Epithelial cell of prostate (primary cell): Measurements from ENCODE around the gene MEG3.

ENCODE experiments used
- DNase-seq: peaks from one replicate; pipeline ENCODE4 v3.0.0-alpha.2; 2011; ENCODE audit warnings: low read depth, low spot score
- H3K27ac ChIP-seq: fragments of 450-650 bp; 2 replicates; pipeline ENCODE4 v1.5.1; 2017; ENCODE audit warnings: mild to moderate bottlenecking

Gene MEG3

DNA sequence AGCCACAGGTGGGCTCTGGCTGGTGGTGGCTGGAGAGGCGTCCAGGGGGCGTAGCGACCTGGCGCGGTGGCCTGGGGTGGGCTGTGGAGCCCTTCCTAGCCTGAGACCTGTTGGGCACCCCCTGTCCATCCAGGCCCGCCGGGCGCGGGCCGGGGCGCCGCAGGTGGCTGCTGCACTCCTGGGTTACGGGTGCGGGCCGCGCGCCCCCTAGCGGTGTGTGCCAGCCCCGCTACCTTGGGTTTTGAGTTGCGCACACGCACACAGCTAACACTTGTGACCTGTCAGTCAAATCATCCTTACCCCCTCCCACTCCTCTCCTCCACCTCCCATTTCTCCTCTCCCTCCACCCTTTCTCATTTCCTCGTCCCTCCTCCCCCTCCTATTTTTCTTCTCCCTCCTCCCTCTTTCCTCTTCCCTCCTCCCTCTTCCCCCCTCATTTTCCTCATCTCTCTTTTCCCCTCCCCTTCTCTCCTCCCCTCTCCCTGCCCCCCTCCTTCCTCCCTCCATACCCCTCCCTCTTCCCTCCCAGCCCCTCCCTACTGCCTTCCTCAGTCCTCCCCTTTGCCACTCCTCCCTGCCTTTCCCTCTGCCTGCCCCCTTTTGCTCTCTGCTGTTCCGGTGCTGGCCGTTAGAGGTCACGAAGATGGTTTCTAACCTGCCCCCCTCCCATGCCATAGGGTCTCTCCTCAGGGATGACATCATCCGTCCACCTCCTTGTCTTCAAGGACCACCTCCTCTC is 2.3 kb downstream of the MEG3 start:
- no peak for DNase-seq
- H3K27ac ChIP-seq: no peak overlapping the region

- DNase-seq: no peak
- no peak overlapping the region for H3K27ac ChIP-seq
Measured at GRCh38 chr14:100830681-100831080, 4.8 kb downstream of the MEG3 start.

GRCh38 chr14:100832311-100832960 is 6.5 kb downstream of the MEG3 start:
- no peak overlapping the region for H3K27ac ChIP-seq

DNA sequence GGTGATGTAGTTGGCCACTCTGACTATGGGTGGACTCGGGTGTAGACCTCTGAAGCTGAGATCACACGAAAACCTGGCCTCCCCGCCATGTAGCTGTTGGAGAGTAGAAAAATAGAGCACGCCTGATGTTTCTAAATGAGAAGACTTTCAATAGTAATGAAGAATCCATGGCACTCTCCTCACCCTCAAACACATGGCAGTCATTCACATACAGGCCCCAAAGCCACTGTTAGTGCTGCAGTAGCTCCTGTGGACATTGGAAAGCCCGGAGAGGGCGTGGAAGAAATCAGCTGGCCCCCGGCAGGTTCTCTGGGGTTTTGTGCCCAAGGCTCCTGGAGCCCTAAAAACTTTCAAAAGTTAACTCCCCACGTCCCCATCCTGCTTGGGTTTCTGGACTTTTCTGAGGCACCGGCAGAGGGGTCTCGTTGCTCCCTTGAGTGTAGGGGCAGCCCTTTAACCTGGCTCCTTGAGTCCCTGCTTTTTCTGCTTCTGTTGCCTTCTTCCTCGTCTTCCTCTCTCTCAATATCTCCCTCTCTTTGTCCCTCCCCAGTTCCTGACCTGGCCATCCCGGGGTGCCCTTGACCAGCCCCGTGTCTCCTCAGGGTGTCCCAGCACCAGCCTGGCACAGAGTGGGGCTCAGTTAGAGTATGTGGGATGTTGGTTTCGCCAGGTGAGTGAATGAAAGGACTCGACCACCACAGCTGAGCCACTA is 8.3 kb downstream of the MEG3 start:
- DNase-seq: no peak
- no peak overlapping the region for H3K27ac ChIP-seq

More at GRCh38 chr14:100832311-100832960, 6.5 kb downstream of the MEG3 start:
- no peak for DNase-seq

GRCh38 chr14:100834794-100835547 is 9.1 kb downstream of the MEG3 start:
- DNase-seq: no peak
- H3K27ac ChIP-seq: no peak overlapping the region

GRCh38 chr14:100835548-100836310 is 9.8 kb downstream of the MEG3 start:
- H3K27ac ChIP-seq: no peak overlapping the region

DNA sequence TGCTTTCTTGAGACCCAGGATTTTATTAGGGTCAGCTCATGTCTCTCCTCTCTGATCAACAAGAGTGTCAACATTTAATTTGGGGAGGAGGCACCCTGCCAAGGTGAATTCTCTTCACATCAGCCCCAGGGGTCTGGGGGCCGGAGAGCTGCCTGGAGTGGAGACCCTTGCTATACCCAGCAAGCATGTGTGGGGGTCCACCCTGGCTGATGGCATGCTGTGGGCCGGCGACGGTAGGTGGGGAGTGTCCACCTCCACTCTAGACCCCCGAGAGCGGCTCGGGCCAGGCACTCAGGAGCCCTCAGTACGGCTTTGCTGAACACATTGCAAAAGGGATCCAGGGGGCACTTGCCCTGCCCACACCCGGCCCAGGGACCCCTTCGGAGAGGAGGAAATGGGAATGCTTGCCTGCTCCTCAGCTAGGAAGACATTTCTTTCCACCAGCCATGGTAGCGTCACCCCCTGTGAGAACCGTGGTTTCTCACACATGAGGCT is 10.4 kb downstream of the MEG3 start:
- H3K27ac ChIP-seq: no peak overlapping the region

More at GRCh38 chr14:100835548-100836310, 9.8 kb downstream of the MEG3 start:
- DNase-seq: no peak

DNA sequence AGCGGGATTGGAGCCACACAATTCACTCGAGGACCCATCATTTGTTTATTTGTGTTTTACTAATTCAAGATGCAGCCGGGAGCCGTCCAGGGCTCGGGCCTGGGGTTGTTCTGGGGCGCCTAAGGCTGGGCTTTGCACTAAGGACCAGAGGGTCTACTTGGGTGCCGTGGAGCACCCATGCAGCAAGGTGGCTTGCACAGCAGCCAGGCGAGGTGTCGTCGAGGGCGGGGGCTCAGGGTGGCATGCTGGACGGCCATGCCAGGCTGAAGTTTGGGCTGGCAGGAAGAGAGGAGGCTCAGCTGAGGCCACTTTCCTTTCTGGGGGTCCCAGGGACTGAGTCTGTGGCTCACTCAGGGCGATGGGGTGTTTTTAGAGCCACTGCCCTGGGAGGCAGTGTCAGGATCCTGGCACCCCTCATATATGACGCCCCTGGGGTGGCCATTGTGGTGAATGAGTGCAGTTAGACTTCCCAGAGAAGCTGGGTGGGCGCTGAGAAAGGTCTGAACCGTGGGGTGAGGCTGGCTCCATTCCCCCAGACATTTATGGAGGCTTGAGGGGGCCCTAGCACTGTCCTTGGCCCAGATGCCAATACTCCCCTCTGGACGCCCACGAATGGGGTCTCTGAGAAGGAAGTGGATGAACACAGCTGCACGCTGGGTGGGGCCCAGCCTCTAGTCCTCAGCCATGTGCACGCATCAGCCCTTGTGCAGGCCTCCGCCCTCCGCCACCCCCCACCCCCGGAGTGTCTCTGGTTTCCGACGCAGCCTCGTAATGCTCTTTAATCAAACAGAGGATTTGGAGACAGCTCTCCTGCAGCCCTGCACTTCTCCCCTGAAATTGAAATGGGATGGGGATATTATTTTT is 11.3 kb downstream of the MEG3 start:
- DNase-seq: no peak

More for the DNA sequence above, 10.4 kb downstream of the MEG3 start:
- DNase-seq: no peak

DNA sequence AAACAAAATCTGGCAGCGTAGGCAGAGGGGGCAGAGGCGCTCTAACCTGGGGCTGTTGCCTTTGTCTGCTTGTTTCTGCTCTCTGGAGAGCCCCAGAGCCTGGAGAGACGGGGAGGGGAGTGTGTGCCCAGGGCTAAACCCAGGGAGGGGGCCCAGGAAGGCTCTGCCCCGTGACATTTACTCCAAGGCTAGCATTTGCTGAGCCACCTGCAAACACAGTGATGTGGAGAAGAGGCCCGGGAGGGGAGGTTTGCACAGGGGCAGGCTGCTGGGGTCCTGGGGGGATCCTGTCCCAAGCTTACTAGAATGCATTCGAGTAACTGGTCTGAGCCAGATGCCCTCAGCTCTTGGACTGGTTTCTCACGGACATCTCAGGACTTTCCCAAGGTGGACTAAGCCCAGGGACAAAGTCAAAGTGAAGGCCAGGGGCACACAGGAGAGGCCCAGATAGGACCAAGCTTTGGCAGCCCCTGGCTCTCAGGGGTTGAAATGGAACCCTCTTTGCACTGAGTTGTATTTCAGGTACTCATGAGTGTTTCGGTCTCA is 12.0 kb downstream of the MEG3 start:
- no peak for DNase-seq
- no peak overlapping the region for H3K27ac ChIP-seq

More for the DNA sequence above, 11.3 kb downstream of the MEG3 start:
- no peak overlapping the region for H3K27ac ChIP-seq

DNA sequence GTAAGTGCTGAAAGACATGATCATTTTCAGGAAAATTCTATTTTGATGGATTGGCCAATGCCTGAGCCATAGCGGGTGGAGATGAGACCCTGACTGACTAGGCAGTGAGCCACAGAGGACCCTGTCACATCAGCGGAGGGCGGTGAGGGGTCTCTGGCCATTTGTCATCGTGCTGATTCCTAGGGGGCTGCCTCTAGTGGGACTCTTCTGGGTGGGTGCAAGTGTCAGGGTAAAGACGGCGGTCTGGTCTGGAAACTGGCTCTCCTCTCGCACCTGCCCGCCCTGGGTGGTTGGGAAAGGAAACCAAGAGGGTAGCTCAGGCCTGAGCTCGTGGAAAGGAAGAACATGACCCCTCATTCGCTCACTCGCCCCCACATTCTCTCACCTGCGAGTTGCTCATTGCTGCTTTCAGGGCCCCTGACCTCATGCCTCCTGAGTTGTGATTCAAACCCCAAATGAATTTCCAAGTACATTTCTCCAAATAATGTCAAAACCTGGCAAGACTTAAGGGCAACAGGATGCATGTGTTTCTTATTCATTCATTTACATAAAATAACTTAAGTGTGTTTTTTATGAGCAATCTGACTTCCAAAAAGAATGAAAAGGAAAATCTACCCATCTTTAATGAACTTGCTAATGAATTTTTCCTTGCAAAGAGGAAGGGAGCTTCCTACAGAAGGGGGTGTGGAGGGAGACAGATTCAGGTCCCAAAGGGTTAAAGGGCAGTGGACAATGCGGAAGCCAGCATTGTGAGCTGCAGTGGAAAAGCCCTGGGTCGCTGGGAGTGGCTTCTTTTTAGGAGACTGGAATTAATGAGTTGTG is 12.8 kb downstream of the MEG3 start:
- no peak for DNase-seq
- H3K27ac ChIP-seq: no peak overlapping the region

DNA sequence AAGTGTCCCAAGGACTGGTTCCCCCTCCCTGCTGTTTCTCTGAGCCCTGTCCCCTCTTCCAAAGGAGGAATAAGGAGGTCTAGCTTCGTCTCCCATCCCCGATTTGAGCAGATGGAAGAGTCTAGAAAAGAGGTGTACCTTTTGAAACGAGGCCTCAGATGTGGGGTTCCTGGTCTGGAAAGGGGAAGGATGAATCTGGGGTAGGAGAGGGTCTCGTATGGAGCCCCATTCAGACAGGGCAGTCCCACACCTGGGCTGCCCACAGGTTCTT is 13.3 kb downstream of the MEG3 start:
- no peak for DNase-seq
- H3K27ac ChIP-seq: no peak overlapping the region

DNA sequence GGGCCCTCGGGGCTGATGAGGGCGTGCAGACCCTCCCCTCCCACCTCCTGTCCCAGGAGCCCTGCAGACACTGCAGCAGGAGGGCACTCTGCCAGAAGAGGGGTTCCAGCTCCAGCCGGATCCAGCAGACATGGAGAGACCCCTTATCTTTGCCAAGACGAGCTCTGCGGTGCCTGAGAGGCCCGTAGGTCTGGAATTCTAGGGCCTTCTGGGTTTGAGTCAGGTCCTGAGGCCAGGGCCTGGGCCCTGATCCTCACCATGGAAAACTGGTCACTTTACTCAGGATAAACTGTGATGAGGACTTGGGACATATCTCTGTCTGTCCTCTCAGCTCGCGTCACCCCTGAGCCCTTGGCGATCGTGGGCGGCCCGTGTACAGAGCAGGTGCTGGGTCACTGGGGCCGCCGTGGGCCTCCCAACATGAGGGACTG is 13.8 kb downstream of the MEG3 start:
- DNase-seq: no peak

GRCh38 chr14:100840286-100841065 is 14.6 kb downstream of the MEG3 start:
- no peak for DNase-seq
- no peak overlapping the region for H3K27ac ChIP-seq

More for the DNA sequence above, 13.8 kb downstream of the MEG3 start:
- H3K27ac ChIP-seq: no peak overlapping the region

DNA sequence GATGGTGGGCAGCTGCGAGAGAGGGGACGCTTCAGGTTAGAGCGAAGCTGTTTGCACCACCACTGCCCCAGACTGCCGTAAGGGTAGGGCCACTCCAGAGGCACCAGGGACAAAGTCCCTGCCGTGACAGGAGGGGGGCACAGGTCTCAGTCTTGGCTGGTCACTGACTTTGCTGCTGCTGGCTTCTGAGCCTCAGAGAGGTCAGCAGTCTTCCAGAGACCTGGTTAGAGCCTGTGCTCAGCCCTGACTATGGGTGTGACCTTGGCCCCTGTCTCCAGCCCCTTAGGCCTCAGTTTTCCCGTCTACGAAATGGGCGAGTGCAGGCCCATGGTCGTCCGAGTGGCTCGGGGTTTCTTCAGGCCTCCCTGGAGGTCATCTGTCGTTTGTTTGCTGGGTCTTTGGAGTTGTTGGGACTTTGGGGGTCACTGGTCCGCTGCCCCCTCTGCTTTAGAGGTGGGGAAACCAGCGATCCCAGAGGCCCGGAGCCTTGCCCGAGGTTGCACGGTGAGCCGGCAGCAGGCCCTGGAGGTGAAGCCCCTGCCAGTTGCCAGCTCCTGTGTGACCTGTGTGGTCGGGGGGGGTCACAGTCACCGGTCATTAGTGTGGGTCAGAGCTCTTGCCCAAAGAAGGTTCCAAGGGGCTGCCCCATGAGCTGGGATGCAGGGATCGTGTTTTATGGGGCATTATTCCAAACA is 15.3 kb downstream of the MEG3 start:
- H3K27ac ChIP-seq: no peak overlapping the region
- no peak for DNase-seq

GRCh38 chr14:100841761-100842403 is 16.0 kb downstream of the MEG3 start:
- DNase-seq: no peak
- no peak overlapping the region for H3K27ac ChIP-seq

DNA sequence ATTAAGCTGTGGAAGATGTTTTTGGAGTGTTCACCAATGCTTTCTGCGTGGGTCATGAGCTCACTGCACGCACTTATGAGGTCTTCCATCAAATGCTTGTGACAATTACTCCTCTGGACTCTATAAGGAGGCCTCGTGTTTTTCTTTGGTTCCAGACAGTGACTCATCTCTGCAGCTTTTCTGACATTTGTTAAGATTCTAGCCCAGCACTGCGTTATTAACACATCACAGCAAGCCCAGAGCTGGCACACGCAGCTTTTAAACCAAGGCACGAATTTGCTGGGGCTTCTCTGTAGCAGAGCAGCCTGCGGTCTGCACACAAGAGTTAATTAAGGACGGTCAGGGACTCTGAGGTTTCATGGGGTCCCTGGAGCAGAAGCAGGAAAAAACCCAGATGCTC is 16.9 kb downstream of the MEG3 start:
- no peak overlapping the region for H3K27ac ChIP-seq

More for the DNA sequence above, 16.9 kb downstream of the MEG3 start:
- no peak for DNase-seq
